Measurements from ENCODE around the gene HEPACAM.

The HEPACAM gene

DNA sequence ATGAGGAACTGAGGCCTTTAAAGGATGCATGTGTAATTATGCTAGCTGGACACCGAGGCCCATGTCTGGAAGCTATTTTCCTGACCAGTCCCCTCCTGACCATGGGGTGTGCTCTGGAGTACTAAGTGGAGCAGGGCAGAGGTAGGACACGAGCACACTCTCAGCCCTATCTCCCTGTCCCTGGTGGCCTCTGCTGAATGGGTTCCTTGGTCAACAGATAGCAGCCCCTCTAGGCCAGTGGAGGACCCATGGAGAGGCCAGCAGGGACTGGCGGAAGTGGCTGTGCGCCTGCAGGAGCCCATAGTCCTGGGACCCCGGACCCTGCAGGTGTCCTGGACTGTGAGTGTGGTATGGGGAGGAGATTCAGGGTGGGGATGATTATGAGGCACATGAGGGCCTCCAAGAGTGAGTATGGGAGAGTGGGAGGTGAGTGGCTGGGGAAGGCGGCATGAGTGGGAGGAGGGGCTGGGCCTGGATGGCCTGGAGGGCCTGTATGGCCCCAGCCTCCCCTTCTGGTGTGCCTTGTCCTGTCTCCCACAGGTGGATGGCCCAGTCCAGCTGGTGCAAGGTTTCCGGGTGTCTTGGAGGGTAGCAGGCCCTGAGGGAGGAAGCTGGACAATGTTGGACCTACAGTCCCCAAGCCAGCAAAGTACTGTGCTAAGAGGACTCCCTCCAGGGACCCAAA, 61.1 kb downstream of the HEPACAM start:
- no peak for TF ChIP-seq EZH2phosphoT487 (IDR thresholded peaks at IDR 0.05; ENCODE audit: low read depth)
- TF ChIP-seq, protein P1, sequence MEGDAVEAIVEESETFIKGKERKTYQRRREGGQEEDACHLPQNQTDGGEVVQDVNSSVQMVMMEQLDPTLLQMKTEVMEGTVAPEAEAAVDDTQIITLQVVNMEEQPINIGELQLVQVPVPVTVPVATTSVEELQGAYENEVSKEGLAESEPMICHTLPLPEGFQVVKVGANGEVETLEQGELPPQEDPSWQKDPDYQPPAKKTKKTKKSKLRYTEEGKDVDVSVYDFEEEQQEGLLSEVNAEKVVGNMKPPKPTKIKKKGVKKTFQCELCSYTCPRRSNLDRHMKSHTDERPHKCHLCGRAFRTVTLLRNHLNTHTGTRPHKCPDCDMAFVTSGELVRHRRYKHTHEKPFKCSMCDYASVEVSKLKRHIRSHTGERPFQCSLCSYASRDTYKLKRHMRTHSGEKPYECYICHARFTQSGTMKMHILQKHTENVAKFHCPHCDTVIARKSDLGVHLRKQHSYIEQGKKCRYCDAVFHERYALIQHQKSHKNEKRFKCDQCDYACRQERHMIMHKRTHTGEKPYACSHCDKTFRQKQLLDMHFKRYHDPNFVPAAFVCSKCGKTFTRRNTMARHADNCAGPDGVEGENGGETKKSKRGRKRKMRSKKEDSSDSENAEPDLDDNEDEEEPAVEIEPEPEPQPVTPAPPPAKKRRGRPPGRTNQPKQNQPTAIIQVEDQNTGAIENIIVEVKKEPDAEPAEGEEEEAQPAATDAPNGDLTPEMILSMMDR (IDR thresholded peaks at IDR 0.05; ENCODE audit: low read depth, low read length): no peak
- no peaks in the 10 kb centered on the region for H3K36me3 ChIP-seq (replicated peaks; ENCODE audit: low read depth, low read length)
- H2AFZ ChIP-seq (ENCODE audit: low read depth, low read length): no peak overlapping the region
- no peaks in the 10 kb centered on the region for H4K20me1 ChIP-seq (ENCODE audit: insufficient read depth, low read length)
- no peak overlapping the region for H3K4me2 ChIP-seq (ENCODE audit: low read length)
- no peak overlapping the region for H3K4me3 ChIP-seq (ENCODE audit: low read length)
- no peak overlapping the region for H3K9ac ChIP-seq (ENCODE audit: low read length)
- no peaks in the 10 kb centered on the region for H3K9me3 ChIP-seq (ENCODE audit: insufficient read depth, low read length)
- H3K27me3 ChIP-seq (ENCODE audit: low read depth, low read length): peaks cover 8% of the 10 kb centered on the region; the same call in 1 of the 2 replicates
- no peaks in the 10 kb centered on the region for H3K79me2 ChIP-seq (ENCODE audit: low read length)
- no peak overlapping the region for H3K27ac ChIP-seq (ENCODE audit: low read length)
- peaks cover 4% of the 10 kb centered on the region; the same call in 1 of the 2 replicates for H3K4me1 ChIP-seq (ENCODE audit: low read length)

DNA sequence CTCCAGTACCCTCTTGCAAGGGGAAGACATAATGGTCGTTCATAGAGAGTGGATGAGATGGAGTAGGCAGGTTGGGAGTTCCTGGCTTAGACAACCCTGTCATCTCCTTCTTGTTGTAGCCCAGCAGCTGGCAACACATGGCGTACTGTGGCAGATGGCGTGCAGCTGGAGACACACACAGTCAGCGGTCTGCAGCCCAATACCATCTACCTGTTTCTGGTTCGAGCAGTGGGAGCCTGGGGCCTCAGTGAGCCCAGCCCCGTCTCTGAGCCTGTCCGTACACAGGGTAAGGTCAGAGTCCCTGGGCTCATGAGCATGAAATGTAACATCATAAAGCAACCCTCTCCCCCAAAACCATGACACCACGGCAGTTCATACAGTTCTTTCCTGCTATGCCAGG, 61.9 kb downstream of the HEPACAM start:
- Histone ChIP-seq H3K36me3 (replicated peaks; ENCODE audit: low read depth, low read length) (no peaks in the 10 kb centered on the region), H4K20me1 (ENCODE audit: insufficient read depth, low read length) (no peaks in the 10 kb centered on the region), H3K27ac (ENCODE audit: low read length) (no peak overlapping the region), H3K4me3 (ENCODE audit: low read length) (no peak overlapping the region), H3K4me2 (ENCODE audit: low read length) (no peak overlapping the region), H3K79me2 (ENCODE audit: low read length) (no peaks in the 10 kb centered on the region), H3K9ac (ENCODE audit: low read length) (no peak overlapping the region), H3K4me1 (ENCODE audit: low read length) (peaks cover 4% of the 10 kb centered on the region; the same call in 1 of the 2 replicates), H3K9me3 (ENCODE audit: insufficient read depth, low read length) (no peaks in the 10 kb centered on the region), H3K27me3 (ENCODE audit: low read depth, low read length) (peaks cover 8% of the 10 kb centered on the region; the same call in 1 of the 2 replicates), H2AFZ (ENCODE audit: low read depth, low read length) (no peak overlapping the region)
- no peak for TF ChIP-seq EZH2phosphoT487 (IDR thresholded peaks at IDR 0.05; ENCODE audit: low read depth)
- TF ChIP-seq, protein P1 (IDR thresholded peaks at IDR 0.05; ENCODE audit: low read depth, low read length): no peak

DNA sequence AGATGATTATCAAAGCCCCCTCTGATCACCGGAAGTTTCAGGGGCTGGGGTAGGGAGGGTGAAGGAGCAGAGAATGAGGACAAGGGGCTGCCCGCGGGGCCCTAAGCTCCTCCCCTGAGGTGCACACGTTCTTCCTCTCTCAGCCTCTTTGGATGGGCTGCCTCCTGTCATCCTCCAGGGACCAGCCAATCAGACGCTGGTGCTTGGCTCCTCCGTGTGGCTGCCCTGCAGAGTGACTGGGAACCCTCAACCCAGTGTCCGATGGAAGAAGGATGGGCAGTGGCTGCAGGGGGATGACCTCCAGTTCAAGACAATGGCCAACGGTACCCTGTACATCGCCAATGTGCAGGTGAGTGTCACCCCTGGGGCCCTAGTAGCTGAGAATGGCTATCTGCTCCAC, 63.1 kb downstream of the HEPACAM start:
- no peak overlapping the region for H3K4me3 ChIP-seq (ENCODE audit: low read length)

DNA sequence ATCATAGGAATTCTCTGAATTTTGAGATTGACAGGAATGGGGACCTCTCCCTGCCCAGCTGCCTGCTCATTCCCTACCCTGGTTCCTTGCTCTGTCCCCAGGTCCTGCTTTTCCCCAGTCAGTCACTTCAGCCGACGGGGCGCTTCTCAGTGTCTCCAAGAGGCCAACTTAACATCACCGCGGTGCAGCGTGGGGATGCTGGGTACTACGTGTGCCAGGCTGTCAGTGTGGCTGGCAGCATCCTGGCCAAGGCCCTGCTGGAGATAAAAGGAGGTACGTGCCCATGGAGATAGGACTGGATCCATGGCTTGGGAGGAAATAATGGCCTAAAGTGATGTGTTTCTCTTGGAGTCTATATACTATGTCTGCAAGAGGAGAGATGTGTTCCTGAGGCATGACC, 63.6 kb downstream of the HEPACAM start:
- H3K27me3 ChIP-seq (ENCODE audit: low read depth, low read length): peaks cover 8% of the 10 kb centered on the region; the same call in 1 of the 2 replicates
- no peaks in the 10 kb centered on the region for H4K20me1 ChIP-seq (ENCODE audit: insufficient read depth, low read length)
- H3K4me3 ChIP-seq (ENCODE audit: low read length): no peak overlapping the region
- H3K9me3 ChIP-seq (ENCODE audit: insufficient read depth, low read length): no peaks in the 10 kb centered on the region
- no peak overlapping the region for H3K27ac ChIP-seq (ENCODE audit: low read length)
- TF ChIP-seq, protein P1 (IDR thresholded peaks at IDR 0.05; ENCODE audit: low read depth, low read length): no peak
- no peak for TF ChIP-seq EZH2phosphoT487 (IDR thresholded peaks at IDR 0.05; ENCODE audit: low read depth)
- H3K79me2 ChIP-seq (ENCODE audit: low read length): no peaks in the 10 kb centered on the region
- no peak overlapping the region for H3K4me2 ChIP-seq (ENCODE audit: low read length)
- H3K9ac ChIP-seq (ENCODE audit: low read length): no peak overlapping the region
- H3K4me1 ChIP-seq (ENCODE audit: low read length): peaks cover 4% of the 10 kb centered on the region; the same call in 1 of the 2 replicates
- no peak overlapping the region for H2AFZ ChIP-seq (ENCODE audit: low read depth, low read length)
- no peaks in the 10 kb centered on the region for H3K36me3 ChIP-seq (replicated peaks; ENCODE audit: low read depth, low read length)

More for the DNA sequence above, 63.1 kb downstream of the HEPACAM start:
- no peaks in the 10 kb centered on the region for H3K79me2 ChIP-seq (ENCODE audit: low read length)
- H3K36me3 ChIP-seq (replicated peaks; ENCODE audit: low read depth, low read length): no peaks in the 10 kb centered on the region
- no peaks in the 10 kb centered on the region for H4K20me1 ChIP-seq (ENCODE audit: insufficient read depth, low read length)
- H3K4me2 ChIP-seq (ENCODE audit: low read length): no peak overlapping the region
- no peak overlapping the region for H3K27ac ChIP-seq (ENCODE audit: low read length)
- H3K4me1 ChIP-seq (ENCODE audit: low read length): peaks cover 4% of the 10 kb centered on the region; the same call in 1 of the 2 replicates
- H3K9ac ChIP-seq (ENCODE audit: low read length): no peak overlapping the region
- H2AFZ ChIP-seq (ENCODE audit: low read depth, low read length): no peak overlapping the region
- no peaks in the 10 kb centered on the region for H3K9me3 ChIP-seq (ENCODE audit: insufficient read depth, low read length)
- no peak for TF ChIP-seq EZH2phosphoT487 (IDR thresholded peaks at IDR 0.05; ENCODE audit: low read depth)
- TF ChIP-seq, protein P1 (IDR thresholded peaks at IDR 0.05; ENCODE audit: low read depth, low read length): no peak
- peaks cover 8% of the 10 kb centered on the region; the same call in 1 of the 2 replicates for H3K27me3 ChIP-seq (ENCODE audit: low read depth, low read length)
